ENCODE measurements around the gene LPP.
A peak's percentile ranks its signal among the peaks of the same experiment; 100 is the strongest.
"Not testable (repeated sequence)": the region's sequence is repeated elsewhere in the genome, so short reads cannot be mapped to it uniquely, and the experiment has no call there.

The LPP gene

GRCh38 chr3:188407158-188407880 lies 253.4 kb downstream of the LPP start:
- no peak for DNase-seq

- DNase-seq = no peak
These were observed 254.9 kb downstream of the LPP start for GRCh38 chr3:188408831-188409230.

DNA sequence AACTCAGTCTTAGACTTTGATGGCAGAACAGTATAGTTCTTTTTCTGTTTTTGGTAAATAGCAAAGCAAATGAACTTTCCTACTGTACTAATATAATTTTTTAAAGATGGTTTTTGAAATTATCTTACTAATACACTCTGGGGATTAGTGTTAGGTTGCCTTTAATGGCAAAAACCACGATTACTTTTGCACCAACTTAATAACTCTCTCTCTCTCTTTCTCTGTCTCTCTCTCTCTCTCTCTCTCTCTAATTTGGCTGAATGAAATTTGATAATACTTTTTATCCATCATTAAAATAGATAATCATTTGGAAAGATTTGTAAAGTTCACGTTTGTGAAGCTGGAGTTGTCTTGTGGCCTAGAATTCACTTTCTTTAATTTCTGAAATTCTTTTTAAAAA lies 257.8 kb downstream of the LPP start:
- no peak for DNase-seq

DNA sequence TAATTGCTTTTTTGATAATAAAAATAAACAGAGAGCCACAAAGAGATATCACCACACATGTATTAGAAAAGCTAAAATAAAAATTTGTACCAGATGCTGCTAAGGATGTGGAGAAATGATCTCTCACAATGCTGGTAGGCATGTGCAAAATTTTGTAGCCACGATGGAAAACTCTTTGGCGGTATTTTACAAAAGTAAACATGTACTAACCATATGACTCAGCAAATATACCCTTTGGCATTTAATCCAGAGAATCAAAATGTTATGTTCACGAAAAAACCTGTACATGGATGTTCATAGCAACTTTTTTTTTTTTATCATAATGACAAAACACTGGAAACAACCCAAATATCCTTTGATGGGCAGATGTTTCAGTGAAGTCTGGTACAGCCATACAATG lies 261.2 kb downstream of the LPP start:
- no peak for DNase-seq

DNA sequence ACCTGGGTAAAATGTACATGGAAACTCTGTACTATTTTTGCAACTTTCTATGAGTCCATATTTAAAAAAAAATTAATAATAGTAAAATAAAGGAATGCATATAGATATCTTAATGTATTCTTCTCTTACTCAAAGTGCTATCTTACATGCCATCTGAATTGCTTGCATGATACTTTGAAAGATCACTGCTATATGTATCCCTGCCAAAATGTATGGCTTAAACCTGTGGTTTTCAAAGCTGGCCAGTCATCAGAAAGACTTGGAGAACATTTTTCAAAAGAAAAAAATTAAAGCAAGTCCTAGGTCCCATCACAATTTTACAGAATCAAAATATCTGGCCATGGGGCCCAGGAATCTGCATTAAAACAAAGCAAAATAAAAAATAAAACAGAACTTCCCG lies 262.1 kb downstream of the LPP start:
- DNase-seq = no peak

DNA sequence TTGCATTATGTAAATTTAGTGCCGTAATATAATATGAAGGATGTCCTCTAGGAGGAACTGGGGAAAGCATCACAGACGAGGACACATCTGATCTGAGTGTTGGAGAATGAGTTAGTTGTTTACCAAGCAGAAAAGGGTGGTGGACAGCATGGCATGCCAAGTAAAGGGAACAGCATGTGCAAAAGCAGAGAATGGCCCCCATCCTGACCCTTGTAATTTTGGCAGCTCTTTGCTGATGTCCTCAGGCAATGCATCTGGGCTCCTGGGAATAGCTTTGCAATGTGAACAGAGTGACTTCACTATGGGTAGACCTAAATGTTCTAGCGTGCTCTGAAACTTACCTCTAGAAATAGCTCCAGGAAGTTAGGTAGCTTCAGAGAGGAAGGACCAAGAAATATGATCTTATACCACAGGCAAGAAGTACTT lies 263.3 kb downstream of the LPP start:
- DNase-seq = peak in 1 of 4 experiments; percentile 9

DNA sequence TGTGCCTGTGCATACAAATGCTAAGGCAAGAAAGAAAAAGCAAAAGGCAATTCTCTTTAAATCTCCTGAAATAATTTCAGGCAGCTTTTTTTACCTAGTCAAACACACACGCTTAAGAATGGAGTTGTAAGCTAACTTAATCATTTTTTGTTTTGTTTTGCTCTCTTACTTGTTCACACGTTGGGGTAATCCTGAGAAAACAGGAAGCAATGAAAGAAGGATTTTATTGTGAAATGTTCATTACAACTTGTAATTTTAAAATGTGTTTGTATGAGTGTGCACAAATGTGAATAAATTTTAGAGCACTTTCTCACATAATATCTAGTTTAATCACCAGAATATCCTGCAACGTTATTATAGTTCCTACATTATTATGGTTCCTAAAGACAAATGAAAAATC lies 263.8 kb downstream of the LPP start:
- DNase-seq = peak in 2 of 4 experiments; percentile 53 to 60

DNA sequence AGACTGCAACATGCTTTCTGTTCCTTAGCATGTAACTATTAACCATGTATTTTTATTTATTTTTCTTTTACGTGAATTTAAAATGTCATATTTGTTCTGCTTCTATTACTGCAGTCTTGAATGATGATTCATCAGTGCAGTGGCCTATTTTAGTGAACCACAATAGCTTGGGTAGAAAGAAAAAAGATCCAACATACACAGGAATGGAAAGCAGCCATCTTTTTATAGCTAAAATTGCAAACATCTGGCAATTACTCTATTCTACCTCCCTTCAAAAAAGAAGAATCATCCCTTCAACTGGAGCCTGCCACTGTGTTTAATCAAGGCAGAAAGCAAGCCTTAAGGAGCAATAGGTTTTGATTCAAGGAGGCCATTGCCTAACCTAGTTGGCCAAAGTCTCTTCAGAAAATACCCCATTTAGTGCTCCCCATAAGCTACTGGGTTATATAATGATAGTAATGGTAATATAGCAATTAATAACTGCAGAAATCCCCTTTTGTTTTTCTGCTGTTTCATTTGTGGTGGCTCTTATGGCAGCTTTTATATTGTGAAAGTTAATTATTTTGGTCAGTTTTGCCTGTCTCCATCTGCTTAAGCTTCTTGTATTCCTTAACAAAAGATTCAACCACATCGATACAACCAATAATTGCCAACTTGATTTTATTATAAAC lies 267.3 kb downstream of the LPP start:
- DNase-seq = peak in 2 of 4 experiments; percentile 35 to 40

GRCh38 chr3:188421836-188422540 lies 268.0 kb downstream of the LPP start:
- DNase-seq = peak; percentile 67 to 89 (median 82)

- DNase-seq = peak in 2 of 4 experiments; percentile 21 to 35
These were observed 274.0 kb downstream of the LPP start for GRCh38 chr3:188427981-188428380.

DNA sequence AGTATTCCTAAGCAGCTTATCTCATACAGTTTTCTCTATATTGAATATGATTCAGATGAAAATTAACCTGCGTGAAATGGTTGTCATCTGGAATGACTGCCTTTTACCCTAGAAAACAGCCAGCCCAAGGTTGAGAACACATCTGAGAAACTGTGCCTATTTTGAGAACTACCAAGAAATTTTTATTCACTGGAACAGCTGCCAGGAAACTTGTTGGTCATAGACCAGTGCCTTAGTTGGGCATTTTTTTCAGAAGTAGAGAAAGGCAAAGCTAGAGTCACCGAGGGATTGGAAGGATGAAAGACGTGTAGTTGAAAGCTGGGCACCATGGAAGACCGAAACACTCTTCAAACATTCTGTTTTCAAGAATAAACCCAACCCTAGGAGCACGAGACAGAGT lies 277.1 kb downstream of the LPP start:
- DNase-seq = no peak

DNA sequence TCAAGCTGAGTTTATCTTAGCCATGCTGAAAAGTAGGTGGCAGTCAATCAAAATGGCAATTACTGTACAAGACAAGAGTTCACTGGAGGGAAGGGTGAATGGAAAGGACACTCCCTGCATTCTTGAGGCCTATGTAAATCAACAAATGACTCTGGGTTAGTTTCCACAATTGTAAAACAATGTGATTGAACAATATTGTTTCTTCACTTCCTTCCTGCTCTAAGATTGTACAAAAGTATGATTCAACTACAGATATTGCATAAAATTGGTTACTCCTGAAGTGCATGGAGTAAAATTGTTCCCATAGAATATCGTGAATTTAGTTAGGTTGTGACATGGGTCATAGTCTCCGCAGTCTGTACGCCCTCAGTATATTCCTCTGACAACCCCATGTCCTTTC lies 277.6 kb downstream of the LPP start:
- peak; percentile 25 to 85 (median 64) for DNase-seq

DNA sequence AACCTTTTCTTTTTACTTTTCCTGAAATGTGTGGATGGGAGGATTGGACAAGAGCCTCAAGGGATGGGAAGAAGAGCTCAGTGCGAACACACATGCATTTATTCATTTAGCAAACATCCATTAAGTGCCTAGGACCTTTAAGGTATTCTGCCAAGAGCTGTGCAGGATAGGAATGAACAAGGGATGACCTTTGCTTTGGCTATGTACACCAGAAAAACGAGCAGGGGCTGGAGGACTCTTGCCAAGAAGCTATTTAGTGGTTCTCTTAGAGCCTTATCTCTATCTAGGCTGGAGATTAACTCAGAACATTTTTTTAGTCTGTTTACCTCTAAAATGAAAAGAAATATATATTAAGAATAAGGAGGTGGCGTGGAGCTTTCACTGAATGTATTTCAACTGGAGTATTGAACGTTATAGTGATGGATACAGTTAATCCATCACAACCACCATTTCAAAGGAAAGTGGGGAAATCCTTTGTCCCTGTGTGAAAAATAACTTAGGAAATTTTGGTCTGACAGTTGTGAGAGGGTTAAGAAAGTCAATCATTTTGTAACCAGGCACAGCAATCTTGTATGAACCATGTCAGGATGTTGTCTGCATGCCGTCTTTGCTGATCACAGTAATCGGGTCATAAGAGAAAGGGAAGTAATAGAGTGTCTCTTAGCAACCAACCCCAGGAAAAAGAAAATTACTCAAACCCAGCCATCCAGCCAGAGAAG lies 279.0 kb downstream of the LPP start:
- DNase-seq = peak; percentile 45 to 82 (median 66)

- DNase-seq = peak; percentile 19 to 53 (median 37)
These were observed 279.7 kb downstream of the LPP start for GRCh38 chr3:188433521-188434150.

- DNase-seq = no peak
These were observed 280.6 kb downstream of the LPP start for GRCh38 chr3:188434594-188434993.

GRCh38 chr3:188435266-188435665 lies 281.3 kb downstream of the LPP start:
- DNase-seq = no peak

DNA sequence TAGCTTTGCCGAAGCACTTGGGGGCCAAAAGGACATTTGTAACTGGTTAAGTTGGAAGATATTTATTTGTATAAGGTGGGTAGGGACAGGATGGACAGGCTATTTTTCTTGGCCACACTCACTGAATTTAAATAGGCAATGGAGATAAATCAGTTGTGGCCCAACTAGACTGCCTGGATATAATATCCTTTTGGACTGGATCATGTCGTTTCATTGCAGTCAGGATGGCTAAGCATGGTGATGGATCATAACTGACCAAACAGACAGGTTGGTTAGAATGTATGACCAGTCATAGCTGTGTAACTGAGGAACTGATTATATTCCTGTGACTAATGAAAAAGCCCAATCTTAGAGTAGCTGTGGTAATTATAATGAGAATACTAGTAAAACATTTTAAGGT lies 284.0 kb downstream of the LPP start:
- DNase-seq = no peak

GRCh38 chr3:188439080-188439479 lies 285.1 kb downstream of the LPP start:
- peak; percentile 63 to 93 (median 80) for DNase-seq

DNA sequence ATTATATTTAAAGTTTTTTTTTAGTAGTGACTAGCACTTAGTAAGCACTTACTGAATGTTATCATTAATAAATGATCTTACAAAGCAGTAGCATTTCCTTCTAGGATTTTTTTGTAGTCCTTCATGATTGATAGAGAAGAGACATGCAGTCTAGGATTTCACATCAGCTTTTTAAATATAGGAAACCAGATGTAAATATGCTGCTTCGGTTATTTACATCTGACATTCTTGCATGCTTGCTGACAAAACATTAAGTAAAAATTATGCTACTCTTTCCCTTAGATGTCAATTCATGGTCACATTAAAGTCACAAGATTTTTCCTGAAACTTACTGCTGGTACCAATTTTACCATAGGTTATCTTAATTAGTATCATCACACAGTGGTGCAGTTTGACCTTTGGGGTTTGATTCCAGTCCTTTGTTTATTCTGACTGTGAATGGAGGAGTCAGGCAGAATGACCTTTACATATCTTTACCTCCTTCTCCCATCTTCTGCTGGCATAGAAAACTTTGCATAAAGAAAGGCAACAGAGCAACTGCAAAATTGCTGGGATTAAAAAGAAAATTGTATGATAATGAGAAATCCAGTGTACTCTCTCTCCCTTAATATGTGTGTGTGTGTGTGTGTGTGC lies 286.5 kb downstream of the LPP start:
- peak in 2 of 4 experiments; percentile 13 to 35 for DNase-seq

DNA sequence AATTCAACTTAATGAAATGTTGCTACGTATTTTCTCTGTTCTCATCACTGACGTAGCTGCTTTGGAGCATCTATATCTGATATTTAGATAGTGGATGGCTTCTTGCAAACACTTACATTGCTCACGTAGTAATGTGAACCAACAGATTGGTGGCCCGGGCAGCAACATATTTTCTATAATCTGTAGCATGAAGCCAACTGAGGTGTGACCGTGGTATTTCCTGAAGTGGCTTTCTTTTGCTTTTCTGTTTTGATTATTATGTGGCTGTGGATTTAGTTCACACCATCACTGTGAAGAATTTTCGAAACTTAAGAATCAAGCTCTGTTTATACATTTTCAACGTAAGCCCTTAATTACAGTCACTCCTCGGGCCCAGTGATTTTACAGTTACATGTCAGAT lies 288.5 kb downstream of the LPP start:
- no peak for DNase-seq

GRCh38 chr3:188445175-188445574 lies 291.2 kb downstream of the LPP start:
- not testable (repeated sequence) for DNase-seq

DNA sequence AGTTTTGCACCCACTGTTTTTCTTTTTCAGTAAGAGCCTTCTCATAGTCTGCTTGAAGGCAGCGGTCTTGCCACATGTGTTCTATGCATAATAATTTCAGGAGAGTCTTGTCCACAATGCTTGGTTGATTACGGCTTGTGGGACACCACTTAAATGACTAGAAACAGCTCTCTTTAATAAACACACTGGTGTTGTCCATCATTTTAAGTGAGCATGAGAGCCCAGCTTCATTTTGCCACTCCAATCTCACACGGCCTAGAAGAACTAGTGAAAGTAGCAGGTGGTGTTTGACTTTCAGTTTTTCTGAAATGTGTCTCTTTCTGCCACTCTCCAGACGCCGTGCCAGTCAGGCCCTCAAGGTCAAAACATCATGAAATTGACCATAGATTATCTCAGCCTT lies 292.1 kb downstream of the LPP start:
- DNase-seq = no peak

All from suppressor macrophage (primary cell).